MG63 (cell line): ENCODE data around the gene NXPH3. TPM values are rescaled to one million over a fixed set of nuclear protein-coding genes. Genes with fewer than 3 reads are reported as not detected.

Experiments
- DNase-seq: peaks from one replicate; pipeline ENCODE4 v3.0.0-alpha.2; 2020
- H3K27me3 ChIP-seq: fragments of 250-450 bp; sonication (Bioruptor Pico); 2 replicates; pipeline ENCODE4 v1.5.1; 2020; ENCODE audit warnings: mild to moderate bottlenecking, moderate library complexity
- H3K36me3 ChIP-seq: fragments of 250-450 bp; sonication (Bioruptor Pico); 2 replicates; pipeline ENCODE4 v1.5.1; 2020; ENCODE audit warnings: mild to moderate bottlenecking, moderate library complexity
- H3K4me3 ChIP-seq: fragments of 250-450 bp; sonication (Bioruptor Pico); 2 replicates; pipeline ENCODE4 v1.5.1; 2020; ENCODE audit warnings: mild to moderate bottlenecking, moderate library complexity
- H3K9me3 ChIP-seq: fragments of 250-450 bp; sonication (Bioruptor Pico); 2 replicates; pipeline ENCODE4 v1.5.1; 2020; ENCODE audit warnings: mild to moderate bottlenecking, moderate library complexity
- total RNA-seq: library from RNA; depleted of rRNA; stranded (reverse); fragments of >200 nt; shearing (Covaris generic); gene quantifications from 2 replicates; pipeline ENCODE4 v1.2.3, GENCODE V29; 2014; ENCODE audit warnings: low replicate concordance

The NXPH3 gene
- total RNA-seq, 1 experiment from 2014 or later: 0.36 TPM

DNA sequence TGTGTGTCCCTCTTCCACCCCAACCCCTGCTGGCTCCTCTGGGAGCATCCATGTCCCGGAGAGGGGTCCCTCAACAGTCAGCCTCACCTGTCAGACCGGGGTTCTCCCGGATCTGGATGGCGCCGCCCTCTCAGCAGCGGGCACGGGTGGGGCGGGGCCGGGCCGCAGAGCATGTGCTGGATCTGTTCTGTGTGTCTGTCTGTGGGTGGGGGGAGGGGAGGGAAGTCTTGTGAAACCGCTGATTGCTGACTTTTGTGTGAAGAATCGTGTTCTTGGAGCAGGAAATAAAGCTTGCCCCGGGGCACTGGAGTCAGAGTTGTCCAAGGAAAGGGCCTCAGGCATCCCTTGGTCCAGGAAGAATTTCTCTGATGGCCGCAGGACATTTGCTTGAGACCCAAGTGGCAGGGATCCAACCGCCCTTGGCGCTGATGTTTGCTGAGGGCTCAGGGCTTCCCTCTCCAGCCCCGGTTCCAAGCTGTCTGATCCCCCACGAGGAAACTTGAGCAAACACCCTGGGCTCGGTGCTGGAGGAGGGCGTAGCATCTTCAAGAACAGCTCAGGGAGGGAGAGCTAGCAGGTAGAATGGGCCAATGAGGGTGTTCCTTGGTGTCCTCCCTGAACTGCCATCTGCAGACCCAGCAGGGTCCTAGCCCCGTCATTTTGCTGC, 4.5 kb downstream of the NXPH3 start:
- DNase-seq: no peak
- no peaks in the 10 kb centered on the region for H3K36me3 ChIP-seq
- H3K9me3 ChIP-seq: no peaks in the 10 kb centered on the region
- no peak overlapping the region for H3K4me3 ChIP-seq
- H3K27me3 ChIP-seq: peaks cover 15% of the 10 kb centered on the region

GRCh38 chr17:49580981-49581647, 5.4 kb downstream of the NXPH3 start:
- no peak for DNase-seq
- H3K4me3 ChIP-seq: no peak overlapping the region
- no peaks in the 10 kb centered on the region for H3K36me3 ChIP-seq
- H3K9me3 ChIP-seq: no peaks in the 10 kb centered on the region
- H3K27me3 ChIP-seq: peaks cover 13% of the 10 kb centered on the region

GRCh38 chr17:49581648-49581998, 6.0 kb downstream of the NXPH3 start:
- no peaks in the 10 kb centered on the region for H3K9me3 ChIP-seq
- no peaks in the 10 kb centered on the region for H3K36me3 ChIP-seq
- H3K27me3 ChIP-seq: peaks cover 8% of the 10 kb centered on the region; the same call in 1 of the 2 replicates
- H3K4me3 ChIP-seq: no peak overlapping the region
- no peak for DNase-seq

DNA sequence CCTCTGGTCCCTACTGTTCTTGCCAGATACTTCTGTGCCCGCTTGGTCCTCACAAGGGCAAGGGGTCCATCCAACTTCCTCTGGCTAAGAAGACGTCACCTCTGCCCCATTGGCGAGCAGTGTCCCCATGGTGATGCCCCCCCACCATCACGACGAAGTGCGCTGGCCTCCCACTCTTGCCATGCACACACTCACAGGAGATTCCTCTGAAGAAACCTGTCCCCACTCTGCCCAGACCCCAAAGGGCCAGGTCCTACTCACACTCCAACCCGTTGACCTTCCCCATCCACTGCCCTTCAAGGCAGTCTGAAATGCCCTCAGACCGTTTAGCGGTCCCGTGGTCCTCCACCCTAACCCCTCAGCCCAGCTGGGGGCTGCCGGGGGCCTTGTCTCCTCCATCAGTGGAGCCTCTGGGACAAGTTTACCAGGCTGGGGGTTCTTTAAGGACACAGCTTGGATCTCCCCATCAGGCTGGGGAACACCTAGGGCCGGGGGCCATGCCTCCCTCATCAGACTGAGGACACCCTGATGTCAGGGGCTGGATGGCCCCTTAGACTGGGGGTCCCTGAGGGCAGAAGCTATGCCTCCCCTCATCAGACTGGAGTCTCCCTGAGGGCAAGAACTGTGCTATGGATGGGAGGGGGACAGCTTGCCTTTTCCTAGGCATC, 6.5 kb downstream of the NXPH3 start:
- Histone ChIP-seq H3K9me3 (no peaks in the 10 kb centered on the region), H3K36me3 (no peaks in the 10 kb centered on the region), H3K4me3 (no peak overlapping the region), H3K27me3 (peaks cover 3% of the 10 kb centered on the region; the same call in 1 of the 2 replicates)
- no peak for DNase-seq

DNA sequence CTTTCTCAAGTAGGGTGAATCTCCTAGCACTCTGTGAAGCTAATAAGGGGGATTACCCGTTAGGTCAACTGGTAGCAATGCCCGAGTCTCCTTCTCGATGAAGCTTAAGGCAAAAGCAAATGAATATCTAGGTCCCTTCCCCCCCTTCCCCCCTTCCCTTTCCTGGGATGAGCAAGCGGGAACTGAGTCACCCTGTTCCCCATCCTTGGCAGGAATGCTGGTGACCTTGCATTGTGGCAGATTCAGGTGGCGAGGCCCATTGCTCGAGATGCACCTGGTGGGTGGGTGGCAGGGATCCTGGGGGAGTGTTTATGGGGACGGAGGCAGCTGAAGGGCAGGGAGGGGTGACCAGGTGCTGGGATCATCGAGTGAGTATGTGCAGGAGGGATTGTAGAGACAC, 7.1 kb downstream of the NXPH3 start:
- no peaks in the 10 kb centered on the region; the same call in 1 of the 2 replicates for H3K27me3 ChIP-seq
- no peak overlapping the region for H3K4me3 ChIP-seq
- no peaks in the 10 kb centered on the region for H3K9me3 ChIP-seq
- no peak for DNase-seq
- H3K36me3 ChIP-seq: no peaks in the 10 kb centered on the region

DNA sequence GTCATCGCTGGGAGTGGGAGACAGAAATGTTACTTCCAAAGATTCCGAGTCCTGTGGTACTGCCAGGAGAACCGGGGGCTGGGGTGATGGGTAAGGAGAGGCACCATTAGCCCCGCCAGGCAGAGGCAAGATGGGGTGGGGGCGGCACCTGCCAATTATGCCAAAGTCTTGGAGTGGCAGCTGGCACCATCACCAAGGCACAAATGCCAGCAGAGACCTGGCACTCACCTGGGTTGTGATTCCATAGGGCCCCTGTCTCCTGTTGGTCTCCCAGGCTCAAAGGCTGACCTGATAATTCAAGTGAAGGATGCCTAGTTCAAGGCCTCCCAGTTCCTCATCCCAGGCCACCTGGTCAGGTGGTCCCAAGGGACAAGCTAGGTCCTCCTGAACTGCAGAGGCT, 7.6 kb downstream of the NXPH3 start:
- no peaks in the 10 kb centered on the region for H3K9me3 ChIP-seq
- no peak overlapping the region for H3K4me3 ChIP-seq

GRCh38 chr17:49583889-49584288, 8.2 kb downstream of the NXPH3 start:
- no peak for DNase-seq

More for the DNA sequence above, 7.6 kb downstream of the NXPH3 start:
- no peaks in the 10 kb centered on the region for H3K27me3 ChIP-seq
- no peak for DNase-seq
- no peaks in the 10 kb centered on the region for H3K36me3 ChIP-seq

GRCh38 chr17:49585422-49586027, 9.9 kb downstream of the NXPH3 start:
- H3K9me3 ChIP-seq: no peaks in the 10 kb centered on the region
- H3K27me3 ChIP-seq: no peaks in the 10 kb centered on the region
- no peak for DNase-seq
- H3K4me3 ChIP-seq: no peak overlapping the region
- H3K36me3 ChIP-seq: no peaks in the 10 kb centered on the region

More at GRCh38 chr17:49583889-49584288, 8.2 kb downstream of the NXPH3 start:
- no peaks in the 10 kb centered on the region for H3K36me3 ChIP-seq
- no peaks in the 10 kb centered on the region for H3K9me3 ChIP-seq
- H3K4me3 ChIP-seq: no peak overlapping the region
- H3K27me3 ChIP-seq: no peaks in the 10 kb centered on the region

DNA sequence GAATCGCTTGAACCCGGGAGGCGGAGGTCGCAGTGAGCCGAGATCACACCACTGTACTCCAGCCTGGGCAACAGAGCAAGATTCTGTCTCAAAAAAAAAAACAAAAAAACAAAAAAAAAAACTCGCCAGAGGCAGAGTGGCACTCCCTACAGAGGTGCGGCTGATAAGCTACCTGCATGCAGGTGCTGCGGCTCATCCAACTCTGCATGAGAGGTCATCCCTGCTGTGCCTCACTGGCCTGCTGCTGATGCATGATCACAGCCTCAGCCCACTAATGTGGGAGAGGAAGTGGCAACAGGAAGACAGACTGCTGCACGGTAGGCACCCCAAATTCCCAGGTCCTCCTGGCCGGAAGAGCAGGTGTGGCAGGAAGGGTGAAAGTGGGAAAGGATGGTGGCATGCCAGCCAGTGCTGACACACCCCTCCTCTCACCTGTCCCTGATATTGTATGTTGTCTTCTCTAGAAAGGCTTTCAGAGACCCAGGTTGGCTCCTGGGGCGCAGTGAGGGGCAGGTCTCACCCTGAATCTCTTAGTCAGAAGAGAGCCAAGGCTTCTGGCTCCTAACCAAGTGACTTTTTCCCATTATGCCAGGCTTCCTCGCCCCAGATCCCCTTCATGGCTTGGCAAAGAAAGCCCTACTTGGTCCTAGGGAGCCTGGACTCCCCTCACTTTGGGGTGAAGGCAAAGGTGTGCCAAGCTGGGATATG, 11.8 kb downstream of the NXPH3 start:
- H3K9me3 ChIP-seq: no peaks in the 10 kb centered on the region
- H3K27me3 ChIP-seq: no peaks in the 10 kb centered on the region
- peaks cover 1% of the 10 kb centered on the region; the same call in 1 of the 2 replicates for H3K36me3 ChIP-seq
- H3K4me3 ChIP-seq: no peak overlapping the region
- DNase-seq: no peak

GRCh38 chr17:49588312-49588711, 12.6 kb downstream of the NXPH3 start:
- no peak overlapping the region for H3K4me3 ChIP-seq
- peak; percentile 51 for DNase-seq
- H3K36me3 ChIP-seq: peaks cover 6% of the 10 kb centered on the region; the same call in 1 of the 2 replicates

DNA sequence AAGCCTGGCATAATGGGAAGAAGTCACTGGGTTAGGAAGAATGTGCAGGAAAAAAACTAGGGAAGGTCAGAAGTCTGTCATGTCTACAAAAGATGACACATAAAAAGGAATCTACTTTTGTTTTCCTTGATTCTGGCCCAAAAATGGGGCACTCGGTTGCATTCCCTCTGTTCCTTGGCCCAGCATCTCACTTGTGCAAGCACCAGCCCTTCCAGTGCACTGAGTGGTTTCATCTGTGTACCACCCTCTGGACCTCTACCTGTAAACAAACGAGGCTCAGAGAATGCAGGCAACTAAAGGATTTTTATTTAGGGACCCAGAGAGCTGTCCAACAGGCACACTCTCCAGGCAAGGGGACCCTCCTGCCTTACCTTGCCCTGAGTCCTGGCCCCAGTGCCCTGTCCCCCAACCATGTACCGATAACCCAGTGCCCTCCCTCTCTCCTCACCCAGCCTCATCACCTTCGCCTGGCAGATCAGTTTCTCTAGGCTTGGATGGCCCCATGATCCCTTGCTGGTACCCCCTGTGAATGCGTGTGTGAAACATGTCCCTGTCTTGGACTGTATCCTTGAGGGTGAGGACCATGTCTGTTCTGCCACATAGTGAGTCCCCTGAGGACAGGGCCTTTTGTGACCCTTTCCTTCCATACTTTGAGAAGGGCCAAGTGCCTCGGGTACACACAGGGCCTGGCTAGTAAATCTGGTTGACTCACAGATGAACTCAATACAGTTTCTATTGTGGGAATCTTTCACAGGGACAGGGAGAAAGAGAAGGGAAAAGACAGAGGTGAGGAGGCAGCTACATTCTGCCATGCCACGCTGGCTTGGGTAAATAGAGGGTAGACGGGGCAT, 13.3 kb downstream of the NXPH3 start:
- DNase-seq: peak; percentile 60
- no peaks in the 10 kb centered on the region for H3K9me3 ChIP-seq
- no peak overlapping the region for H3K4me3 ChIP-seq
- no peaks in the 10 kb centered on the region for H3K27me3 ChIP-seq
- H3K36me3 ChIP-seq: peaks cover 6% of the 10 kb centered on the region; the same call in 1 of the 2 replicates

More at GRCh38 chr17:49588312-49588711, 12.6 kb downstream of the NXPH3 start:
- Histone ChIP-seq H3K27me3 (no peaks in the 10 kb centered on the region), H3K9me3 (no peaks in the 10 kb centered on the region)

- no peak overlapping the region for H3K4me3 ChIP-seq
- no peaks in the 10 kb centered on the region for H3K9me3 ChIP-seq
- peaks cover 9% of the 10 kb centered on the region; the same call in 1 of the 2 replicates for H3K36me3 ChIP-seq
- no peaks in the 10 kb centered on the region for H3K27me3 ChIP-seq
- no peak for DNase-seq
Measured at GRCh38 chr17:49589577-49589927, 13.9 kb downstream of the NXPH3 start.

DNA sequence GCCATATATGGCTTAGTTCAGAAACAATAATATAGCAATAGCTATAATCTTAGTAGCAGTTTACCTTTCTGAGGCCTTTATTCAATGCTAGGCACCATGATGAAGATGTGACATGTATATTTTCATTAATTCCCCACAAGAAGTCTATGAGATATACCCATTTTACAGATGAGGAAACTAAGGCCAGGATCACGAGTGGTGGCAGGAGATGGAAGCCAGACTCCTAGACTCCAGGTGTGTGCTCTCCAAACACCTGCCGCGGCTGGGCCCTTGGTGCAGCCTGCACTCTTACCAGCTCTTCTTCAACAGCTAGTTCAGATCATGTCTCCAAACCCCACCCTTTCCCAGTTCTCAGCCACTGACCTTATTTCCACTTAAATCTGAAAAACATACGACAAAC, 15.2 kb downstream of the NXPH3 start:
- H3K36me3 ChIP-seq: peaks cover 18% of the 10 kb centered on the region
- no peaks in the 10 kb centered on the region for H3K9me3 ChIP-seq
- H3K4me3 ChIP-seq: no peak overlapping the region
- DNase-seq: no peak
- no peaks in the 10 kb centered on the region for H3K27me3 ChIP-seq

GRCh38 chr17:49592263-49592662, 16.6 kb downstream of the NXPH3 start:
- Histone ChIP-seq H3K4me3 (no peak overlapping the region), H3K9me3 (no peaks in the 10 kb centered on the region), H3K36me3 (peaks cover 30% of the 10 kb centered on the region), H3K27me3 (no peaks in the 10 kb centered on the region)
- no peak for DNase-seq

DNA sequence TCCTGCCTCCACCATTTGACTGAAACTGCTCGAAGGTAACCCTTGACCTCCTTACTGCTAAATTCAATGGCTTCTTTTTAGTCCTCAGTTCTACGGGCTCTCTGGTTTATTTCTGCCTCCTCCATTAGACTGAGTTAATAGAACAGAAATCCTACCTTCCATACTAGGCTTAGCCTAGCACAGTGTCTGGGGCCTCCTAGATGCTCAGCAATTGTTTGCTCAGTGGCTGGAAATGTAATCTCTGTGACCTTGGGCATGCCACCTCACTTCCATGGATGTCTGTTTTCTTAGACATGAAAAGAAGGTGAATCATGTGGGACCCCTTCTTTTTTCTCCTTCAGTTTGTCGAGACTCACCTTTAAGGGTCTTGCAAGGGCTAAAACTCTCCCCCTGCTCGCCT, 19.7 kb downstream of the NXPH3 start:
- Histone ChIP-seq H3K36me3 (peaks cover 46% of the 10 kb centered on the region), H3K9me3 (no peaks in the 10 kb centered on the region), H3K27me3 (no peaks in the 10 kb centered on the region), H3K4me3 (no peak overlapping the region)
- DNase-seq: no peak

DNA sequence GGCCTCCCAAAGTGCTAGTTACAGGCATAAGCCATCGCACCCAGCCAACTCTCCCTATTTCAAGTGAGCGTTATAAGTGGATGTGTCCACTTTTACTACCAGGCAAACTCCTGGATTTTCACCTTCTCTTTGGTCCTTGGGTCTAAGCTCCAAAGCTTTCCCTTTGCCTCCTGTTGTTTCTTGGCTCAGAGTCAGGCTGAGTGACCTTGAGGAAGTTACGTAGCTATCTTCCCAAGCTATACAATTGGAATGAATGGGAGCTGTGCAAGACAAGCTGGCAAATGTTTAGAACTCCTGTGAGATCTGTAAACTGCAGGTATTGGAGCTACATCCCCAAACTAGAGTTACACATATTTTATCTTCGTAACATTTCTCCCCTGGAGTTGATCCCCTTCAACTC, 20.3 kb downstream of the NXPH3 start:
- no peak for DNase-seq

More for the DNA sequence above, 20.3 kb downstream of the NXPH3 start:
- Histone ChIP-seq H3K9me3 (no peaks in the 10 kb centered on the region), H3K36me3 (peaks cover 46% of the 10 kb centered on the region), H3K27me3 (no peaks in the 10 kb centered on the region), H3K4me3 (no peak overlapping the region)
